Superior temporal gyrus (tissue), 1 donor: Measurements from ENCODE around the gene DNASE2.
"Not testable (repeated sequence)": the region's sequence is repeated elsewhere in the genome, so short reads cannot be mapped to it uniquely, and the experiment has no call there.

Experiments
- DNase-seq: peaks from one replicate; pipeline ENCODE4 v3.0.0-alpha.2; 2016; ENCODE audit errors: extremely low spot score

Gene DNASE2

DNA sequence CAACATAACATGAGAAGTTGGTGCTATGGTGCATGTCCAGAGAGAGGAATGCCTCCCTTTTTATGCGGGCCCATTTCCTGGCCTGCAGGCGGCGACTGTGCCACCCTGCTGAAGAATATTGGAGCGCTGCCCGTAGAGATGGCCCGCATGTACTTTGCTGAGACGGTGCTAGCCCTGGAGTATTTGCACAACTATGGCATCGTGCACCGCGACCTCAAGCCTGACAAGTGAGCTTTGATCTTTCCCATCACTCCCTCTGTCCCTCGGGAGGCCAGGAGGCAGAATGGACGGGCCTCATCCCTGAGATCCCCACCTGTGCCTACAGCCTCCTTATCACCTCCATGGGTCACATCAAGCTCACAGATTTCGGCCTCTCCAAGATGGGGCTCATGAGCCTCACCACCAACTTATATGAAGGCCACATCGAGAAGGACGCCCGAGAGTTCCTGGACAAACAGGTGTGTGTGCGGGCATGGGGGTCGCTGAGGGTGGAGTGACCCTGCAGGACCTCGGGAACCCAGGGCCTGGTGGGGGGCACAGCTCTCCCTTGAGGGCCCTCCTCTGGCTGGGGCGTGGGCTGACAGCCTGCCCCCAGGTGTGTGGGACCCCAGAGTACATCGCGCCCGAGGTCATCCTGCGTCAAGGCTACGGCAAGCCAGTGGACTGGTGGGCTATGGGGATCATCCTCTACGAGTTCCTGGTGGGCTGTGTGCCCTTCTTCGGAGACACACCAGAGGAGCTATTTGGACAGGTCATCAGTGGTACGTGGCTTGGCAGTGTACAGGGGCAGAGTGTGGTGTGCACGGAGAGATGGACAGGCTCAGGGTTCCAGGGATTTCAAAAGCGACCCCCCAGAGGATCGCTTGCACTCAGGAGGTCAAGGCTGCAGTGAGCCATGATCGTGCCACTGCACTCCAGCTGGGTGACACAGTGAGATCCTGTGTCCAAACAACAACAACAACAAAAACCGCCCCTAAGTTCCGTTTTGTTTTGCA lies 16.2 kb downstream of the DNASE2 start:
- no peak for DNase-seq

DNA sequence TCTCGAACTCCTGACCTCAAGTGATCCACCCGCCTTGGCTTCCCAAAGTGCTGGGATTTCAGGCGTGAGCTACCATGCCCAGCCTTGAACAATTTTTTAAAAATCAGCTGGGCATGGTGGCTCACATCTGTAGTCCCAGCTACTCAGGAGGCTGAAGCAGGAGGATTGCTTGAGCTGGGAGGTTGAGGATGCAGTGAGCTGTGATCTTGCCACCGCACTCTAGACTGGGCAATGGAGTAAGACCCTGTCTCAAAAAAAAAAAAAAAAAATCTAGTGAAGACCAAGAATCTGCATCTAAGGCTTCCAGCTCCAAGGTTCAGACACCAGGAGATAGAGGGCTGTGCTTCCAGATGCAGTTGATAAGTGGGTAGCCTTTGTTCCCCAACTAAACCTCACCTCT lies 17.1 kb downstream of the DNASE2 start:
- no peak for DNase-seq

DNA sequence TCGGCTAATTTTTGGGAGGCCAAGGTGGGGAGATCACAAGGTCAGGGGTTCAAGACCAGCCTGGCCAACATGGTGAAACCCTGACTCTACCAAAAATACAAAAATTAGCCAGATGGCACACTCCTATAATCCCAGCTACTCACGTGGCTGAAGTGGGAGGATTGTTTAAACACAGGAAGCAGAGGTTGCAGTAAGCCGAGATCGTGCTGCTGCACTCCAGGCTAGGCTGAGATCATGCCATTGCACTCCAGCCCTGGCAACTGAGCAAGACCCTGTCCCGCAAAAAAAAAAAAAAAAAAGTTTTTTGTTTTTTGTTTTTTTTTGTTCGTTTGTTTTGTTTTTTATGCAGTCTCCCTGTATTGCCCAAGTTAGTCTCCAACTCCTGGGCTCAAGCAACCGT lies 21.7 kb downstream of the DNASE2 start:
- DNase-seq = no peak

DNA sequence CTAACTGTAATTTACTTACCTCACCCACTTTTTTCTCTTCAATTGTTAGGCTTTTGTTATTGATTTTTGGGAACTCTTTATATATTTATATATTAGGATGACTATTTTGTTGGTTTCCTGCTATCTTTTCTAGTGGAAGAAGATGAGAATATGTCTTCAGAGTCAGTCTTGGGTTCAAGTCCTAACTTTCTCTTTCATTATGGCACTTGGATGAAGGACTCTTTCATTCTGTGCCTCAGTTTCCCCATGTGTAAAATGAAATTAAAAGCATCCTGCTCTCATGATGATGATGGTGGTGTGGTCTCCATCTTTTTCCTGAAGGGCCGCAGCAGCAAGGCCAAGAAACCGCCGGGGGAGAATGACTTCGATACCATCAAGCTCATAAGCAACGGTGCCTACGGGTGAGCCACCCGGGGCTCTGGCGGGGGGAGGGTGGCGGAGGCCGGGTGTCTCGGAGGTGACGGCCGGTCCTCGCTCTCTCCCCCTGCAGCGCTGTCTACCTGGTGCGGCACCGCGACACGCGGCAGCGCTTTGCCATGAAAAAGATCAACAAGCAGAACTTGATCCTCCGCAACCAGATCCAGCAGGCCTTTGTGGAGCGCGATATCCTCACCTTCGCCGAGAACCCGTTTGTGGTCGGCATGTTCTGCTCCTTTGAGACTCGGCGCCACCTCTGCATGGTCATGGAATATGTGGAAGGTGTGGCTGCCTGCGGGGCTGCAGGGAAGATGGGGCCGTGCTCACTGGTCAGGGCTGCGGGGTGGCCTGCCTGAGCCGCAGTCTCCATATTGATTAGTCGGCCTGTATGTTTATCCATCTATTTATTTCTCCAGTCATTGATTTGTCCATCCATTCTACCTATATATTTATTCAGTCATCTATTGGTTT lies 23.0 kb downstream of the DNASE2 start:
- DNase-seq = no peak

DNA sequence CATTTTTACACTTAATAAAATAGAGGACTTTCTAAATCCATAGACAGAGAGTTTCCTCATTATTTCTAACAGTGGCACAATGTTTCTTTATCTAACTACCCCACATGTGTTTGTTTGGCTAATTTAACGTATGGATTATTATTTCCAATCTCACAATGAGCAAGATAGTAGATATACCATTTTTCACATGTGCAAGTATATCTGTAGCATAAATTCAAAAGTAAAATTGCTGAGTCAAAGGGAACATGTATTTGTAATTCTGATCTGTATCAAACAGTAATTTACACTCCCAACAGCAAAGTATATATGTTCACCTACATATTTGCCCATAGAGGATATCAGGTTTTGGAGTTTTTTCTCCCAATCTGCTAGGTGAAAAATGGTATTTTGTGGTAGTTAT lies 24.6 kb downstream of the DNASE2 start:
- no peak for DNase-seq

DNA sequence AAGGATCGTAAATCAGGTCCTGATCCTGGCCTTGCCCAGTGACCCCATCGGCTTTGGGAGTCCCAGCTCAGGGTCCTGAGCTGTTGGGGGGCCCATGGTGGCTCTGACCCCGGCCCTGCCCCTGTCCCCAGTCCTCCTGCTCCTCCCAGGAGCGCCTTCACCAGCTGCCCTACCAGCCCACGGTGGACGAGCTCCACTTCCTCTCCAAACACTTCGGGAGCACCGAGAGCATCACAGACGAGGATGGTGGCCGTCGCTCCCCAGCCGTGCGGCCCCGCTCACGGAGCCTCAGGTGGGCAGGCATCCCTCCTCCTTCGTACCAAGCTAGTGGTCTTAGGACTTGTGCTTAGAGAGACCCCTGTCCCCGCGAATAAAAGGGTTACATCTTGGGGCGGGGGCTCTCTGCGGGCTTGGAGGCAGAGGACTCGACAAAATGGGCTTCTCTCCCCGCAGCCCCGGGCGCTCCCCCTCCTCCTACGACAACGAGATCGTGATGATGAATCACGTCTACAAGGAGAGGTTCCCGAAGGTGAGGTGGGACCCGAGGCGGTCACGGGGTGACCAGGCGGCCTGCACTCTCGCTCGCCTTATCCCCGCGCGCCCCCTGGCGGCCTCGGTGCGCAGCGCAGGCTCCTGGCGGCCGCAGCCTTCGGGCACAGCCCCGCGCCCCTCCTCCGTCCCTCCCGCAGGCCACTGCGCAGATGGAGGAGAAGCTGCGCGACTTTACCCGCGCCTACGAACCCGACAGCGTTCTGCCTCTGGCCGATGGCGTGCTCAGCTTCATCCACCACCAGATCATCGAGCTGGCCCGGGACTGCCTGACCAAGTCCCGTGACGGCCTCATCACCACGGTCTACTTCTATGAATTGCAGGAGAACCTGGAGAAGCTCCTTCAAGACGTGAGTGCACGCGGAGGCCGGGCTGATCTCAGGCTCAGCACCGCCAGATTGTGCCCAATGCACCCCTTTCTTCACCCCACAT lies 33.8 kb downstream of the DNASE2 start:
- DNase-seq = peak; percentile 79

DNA sequence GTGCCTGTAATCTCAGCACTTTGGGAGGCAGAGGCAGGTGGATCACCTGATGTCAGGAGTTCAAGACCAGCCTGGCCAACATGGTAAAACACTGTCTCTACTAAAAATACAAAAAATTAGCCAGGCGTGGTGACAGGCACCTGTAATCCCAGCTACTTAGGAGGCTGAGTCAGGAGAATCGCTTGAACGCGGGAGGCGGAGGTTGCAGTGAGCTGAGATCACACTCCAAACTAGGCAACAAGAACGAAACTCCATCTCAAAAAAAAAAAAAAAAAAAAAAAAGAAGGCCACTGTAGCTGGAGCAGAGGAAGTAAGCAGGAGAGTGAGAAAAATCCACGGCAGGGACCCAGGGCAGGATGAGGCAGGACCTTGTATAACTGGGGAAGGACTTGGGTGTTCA lies 34.6 kb downstream of the DNASE2 start:
- not testable (repeated sequence) for DNase-seq

DNA sequence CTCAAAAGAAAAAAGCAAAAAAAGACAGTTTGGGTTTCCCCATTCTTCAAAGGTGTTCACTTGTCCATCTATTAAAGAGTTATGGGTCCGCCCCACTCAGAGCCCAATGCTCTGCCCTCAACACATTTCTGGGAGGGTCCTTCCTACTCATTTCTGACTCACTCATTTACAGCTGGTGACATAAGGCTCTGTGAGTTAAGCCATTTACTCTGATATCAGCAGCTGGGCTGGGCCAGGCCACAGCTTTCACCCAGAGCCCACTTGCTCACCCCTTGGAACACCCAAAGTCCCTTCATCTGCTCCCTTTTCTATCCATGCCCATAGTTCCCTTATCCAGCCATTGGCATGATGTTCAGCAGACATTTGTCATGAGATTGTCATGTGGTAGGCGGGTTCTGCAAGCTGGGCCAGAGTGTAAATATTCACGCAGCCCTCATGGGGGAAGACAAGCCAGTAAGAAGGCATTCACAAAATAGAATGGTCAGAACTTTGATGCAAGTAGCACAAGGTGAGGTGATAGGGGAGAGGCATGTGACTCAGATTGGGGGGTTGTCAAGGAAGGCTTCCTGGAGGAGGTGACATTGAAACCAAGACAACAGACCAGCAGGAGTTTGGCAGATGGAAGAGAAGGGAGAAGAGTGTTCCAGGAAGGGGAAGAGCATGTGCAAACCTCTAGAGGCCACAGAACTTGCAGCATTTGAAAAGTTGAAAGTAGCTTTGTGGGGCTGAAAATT lies 37.1 kb downstream of the DNASE2 start:
- no peak for DNase-seq

DNA sequence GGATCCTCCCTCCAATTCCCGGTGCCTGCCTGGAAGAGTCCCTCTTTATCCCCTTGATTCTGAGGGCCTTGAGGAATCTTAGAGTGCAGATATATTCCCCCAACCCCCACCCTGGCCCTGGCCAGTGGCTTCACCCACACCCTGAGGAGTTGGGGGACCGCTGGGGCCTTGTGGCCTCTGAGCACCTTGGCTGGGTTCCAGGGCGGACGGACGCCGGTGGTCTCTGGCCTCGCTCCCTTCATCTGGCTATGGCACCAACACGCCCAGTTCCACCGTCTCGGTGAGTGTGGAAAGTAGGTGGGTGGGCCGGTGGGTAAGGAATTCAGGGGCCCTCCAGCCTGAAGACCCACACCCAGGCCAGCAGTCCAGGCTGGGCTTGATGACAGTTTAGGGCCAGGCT lies 37.9 kb downstream of the DNASE2 start:
- no peak for DNase-seq

DNA sequence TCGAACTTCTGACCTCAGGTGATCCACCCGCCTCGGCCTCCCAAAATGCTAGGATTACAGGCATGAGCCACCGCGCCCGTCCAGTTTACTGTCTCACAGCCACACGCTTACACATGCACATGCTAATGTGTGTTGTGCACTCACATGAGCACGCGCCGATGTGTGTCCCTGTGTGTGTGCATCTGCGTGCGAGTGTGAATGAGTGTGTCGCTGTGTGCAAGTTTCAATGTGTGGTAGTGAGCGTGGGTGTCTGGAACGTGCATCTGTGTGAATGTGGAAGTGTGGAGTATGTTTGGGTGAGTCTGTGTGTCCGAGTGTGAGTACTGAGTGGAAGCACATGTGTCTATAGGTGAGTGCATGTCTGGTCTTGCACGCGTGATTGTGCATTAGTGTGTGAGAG lies 38.7 kb downstream of the DNASE2 start:
- DNase-seq = no peak

DNA sequence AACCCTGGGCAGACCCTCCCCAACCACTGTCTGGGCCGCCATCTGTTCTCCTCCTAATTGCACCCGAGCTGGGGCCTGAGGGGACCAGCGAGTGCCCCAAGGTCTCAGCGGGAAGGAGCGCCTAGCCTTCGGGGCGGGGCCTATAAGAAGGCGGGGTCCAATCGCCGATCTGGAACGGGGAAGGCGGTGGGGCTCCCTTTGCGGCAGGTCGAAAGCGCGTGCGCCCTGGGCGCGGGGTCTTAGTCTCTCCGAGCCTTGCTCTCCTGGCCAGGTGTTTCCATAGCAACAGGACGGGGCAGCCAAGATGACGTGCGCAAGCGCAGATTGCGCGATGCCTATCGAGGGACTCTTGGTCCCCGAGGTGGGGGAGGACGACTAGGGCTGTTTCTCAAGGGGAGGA lies 40.2 kb downstream of the DNASE2 start:
- DNase-seq = no peak

DNA sequence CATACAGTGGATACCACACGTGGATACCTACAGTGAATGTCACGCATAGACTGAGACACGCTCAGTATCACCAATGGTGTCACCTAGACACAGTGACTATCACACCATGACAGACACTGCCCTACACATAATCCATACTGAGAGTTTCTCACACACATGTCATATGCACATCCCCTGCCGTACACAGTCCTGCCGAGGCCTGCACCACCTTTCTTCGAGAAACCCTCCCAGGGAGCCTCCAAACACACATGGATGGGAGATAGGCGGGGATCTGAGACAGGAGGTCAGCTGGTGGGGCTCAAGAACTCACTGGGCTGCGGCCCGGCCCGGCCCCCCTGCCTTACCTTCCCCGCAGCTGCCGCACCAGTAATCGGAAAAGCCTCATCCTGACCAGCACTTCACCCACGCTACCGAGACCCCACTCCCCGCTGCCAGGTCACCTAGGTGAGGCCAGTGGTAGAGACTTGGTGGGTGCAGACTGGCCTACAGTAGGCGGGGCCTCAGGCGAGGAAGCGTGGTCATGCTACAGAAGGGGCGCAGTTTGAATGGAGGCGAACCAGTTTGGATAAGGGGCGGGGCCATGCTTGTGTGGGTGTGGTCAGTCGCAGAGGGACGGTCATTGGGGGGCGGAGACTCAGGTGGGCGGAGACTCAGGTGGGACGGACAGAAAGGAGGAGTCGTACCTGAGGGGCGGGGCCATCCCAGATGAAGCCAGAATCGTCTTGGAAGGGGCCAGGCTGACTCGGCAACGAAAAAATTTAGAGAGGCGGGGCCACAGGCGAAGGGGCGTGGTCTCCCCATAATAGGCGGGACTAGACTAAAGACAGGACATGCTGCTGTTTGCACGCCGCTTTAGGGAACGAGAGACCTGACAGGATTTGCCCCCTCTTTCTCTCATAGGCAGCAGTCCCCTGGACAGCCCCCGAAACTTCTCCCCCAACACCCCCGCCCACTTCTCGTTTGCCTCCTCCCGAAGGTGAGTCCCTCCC lies 40.9 kb downstream of the DNASE2 start:
- DNase-seq = no peak

DNA sequence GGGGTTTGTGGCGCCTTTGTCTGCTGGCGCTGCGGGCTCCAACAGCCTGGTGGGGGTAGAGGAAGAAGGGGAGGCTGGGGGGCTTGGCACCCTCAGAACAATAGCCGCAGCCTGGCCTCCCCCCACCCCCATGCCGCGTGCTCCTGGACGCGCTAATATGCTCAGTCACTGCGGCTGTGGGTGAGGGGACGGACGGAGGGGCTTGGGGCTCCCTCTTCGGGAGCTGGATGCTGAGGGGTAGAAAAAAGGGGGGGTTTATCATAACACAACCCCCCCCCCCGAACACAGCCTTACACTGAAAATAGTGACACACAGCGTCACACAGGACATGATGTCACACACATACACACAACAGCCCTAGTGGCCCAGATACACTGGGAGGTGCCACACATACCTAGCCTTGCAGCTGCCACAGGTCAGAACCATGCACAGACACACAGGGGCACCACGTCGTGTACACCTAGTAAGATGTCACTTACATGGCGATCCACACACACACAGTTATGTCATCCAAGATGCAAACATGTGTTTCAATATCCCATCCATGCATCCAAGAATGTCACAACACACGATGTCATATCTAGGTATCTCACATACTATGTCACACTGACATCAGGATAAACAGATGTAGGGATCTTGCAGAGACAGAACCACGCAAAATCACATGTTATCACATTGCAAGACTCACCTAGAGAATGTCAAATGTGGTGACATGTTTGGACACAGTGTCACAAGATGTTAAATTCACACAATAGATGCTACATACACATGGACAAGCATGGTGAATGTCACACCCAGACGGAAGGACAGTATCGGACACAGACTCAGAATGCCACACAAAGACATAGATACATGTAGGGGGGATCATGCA lies 42.1 kb downstream of the DNASE2 start:
- no peak for DNase-seq

DNA sequence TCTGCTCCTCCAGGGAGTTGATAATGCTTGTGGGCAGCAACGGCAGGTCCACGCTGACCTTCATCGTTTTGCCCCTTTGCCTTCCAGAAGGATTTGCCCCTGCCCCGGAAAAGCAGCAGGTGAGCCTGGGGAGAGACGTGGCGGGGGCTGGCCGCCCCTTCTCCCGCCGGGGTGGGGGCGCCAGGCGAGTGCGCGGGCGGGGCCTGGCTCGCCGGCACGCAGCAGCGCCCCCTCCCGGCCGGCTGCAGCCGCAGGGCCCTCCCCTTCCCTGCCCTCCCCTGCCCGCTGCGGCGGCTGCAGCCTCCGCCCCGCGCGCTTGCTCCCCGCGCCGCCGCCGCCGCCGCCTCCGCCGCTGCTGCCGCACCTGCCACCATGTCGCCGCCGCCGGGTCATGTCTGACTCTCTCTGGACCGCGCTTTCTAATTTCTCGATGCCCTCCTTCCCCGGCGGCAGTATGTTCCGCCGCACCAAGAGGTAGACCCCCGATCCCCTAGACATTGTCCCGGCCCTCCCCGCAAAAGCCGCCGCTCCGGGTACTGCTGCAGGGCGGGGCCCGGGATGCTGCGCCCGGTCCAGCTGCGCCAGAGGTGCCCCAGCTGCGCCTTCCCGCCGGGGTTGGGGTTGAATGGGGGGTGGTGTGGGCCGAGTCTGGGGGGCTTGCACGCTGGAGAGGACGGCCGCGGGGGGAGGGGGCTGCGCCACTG lies 42.9 kb downstream of the DNASE2 start, which contains the start of gene MAST1:
TSS of gene MAST1 (plus strand) at position 334 of the 704 bp plus-strand sequence. CDS start at position 392, 58 bp downstream.
- peak; percentile 44 for DNase-seq

DNA sequence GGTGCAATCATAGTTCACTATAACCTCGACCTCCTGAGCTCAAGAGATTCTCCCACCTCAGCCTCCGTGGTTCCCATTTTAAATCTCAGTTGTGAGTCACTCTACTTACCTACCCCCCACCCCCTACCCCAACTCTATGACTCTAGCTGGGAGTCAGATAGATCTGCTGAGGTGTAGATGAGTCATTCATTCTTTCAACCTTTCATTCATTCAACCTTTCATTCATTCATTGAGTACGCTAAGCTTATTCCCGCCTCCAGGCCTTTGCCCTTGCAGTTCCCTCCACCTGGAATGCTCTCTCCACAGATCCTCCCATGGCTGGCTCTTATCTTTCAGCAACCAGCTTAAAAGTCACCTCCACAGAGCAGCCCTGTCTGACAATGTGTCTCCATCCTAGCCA lies 44.0 kb downstream of the DNASE2 start:
- no peak for DNase-seq

DNA sequence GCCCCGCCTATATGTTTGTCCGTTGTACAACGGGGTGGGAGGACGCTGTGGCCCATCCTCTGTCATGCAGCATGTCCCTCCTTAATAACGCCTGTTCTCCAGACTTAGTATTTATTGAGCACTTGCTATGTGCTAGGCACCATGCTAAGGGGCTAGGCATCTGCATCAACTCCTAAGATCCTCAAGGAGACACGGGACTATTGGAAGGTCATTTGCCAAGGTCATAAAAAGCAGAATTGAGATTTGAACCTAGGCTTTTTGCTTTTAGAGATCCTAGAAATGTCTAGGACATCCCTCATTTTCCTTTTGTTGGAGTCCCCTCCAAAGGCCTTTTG lies 44.8 kb downstream of the DNASE2 start:
- no peak for DNase-seq

DNA sequence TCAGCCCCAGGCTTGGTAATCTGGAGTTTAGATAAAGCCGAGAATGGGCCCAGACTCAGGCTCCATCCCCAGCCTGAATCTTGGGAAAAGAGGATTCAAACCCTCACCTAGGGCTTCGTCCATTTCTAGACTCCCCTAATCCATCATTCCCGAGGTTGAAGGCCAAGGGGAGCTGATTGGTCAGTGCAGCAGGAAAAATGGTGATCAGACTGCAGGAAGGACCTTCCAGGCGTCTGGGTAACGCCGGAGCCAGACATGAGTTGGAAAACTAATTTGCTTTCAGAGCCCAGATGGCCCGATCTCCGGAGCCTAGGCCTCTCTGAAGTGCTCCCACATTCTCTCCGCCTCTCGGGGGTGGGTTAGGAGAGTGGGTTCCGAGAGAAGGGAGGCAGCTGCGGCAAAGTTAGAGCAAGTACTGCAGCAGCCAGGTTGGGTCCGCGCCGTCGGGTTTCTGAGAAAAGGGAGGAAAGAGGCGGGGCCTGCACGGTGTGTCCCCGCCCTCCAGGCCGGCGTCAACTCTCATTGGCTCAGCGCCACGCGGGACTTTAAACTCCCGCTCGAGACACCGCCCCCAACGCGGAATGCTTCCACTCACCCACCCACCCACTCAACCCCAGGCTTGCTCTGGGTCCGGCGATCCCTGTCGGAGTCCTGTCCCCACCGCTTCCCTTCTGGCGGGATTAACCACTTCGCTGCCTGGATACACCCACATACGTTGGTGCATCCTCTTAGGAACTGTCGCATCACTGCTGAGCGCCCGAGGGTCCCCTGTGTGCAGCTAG lies 46.1 kb downstream of the DNASE2 start:
- DNase-seq = peak; percentile 28
